Tibial artery (tissue), 4 donors: ENCODE measurements around the gene TMEM41A.
"Not testable (repeated sequence)": the region's sequence is repeated elsewhere in the genome, so short reads cannot be mapped to it uniquely, and the experiment has no call there.

ENCODE experiments used
- DNase-seq, 2 donors: peaks; one replicate each; pipeline ENCODE4 v3.0.0-alpha.2; 2019
- H3K27ac ChIP-seq, 2 donors: fragments of 200-600 bp; sonication (generic) in 1 of 2; 1 replicate in 1 of 2; 2 replicates in 1 of 2; pipeline ENCODE4 v1.5.1; 2018 to 2019; ENCODE audit warnings: mild to moderate bottlenecking in 1 of 2
- H3K27me3 ChIP-seq, 2 donors: fragments of 200-600 bp; sonication (generic) in 1 of 2; one replicate each; pipeline versions ENCODE4 v1.5.1 to v1.6.0; 2016 to 2019
- H3K36me3 ChIP-seq, 3 donors: fragments of 200-600 bp; sonication (generic) in 2 of 3; one replicate each; pipeline ENCODE4 v1.5.1; 2016 to 2019; ENCODE audit warnings: mild to moderate bottlenecking in 2 of 3
- H3K4me1 ChIP-seq, 4 donors: fragments of 200-600 bp; sonication (generic) in 2 of 4; 1 replicate in 3 of 4; 2 replicates in 1 of 4; pipeline ENCODE4 v1.5.1; 2016 to 2019
- H3K4me3 ChIP-seq, 2 donors: fragments of 200-600 bp; sonication (generic) in 1 of 2; 1 replicate in 1 of 2; 2 replicates in 1 of 2; pipeline ENCODE4 v1.5.1; 2018 to 2019; ENCODE audit warnings: mild to moderate bottlenecking in 2 of 2
- H3K9me3 ChIP-seq, 3 donors: fragments of 200-600 bp; sonication (generic) in 1 of 3; one replicate each; pipeline ENCODE4 v1.5.1; 2016 to 2019
- intact Hi-C: fragments of 100-400 bp; cut with DNase I; formaldehyde crosslinking; loops from one replicate; pipeline ENCODE4 v1.15.0; 2023; ENCODE audit warnings: low total_unique reads
- TF ChIP-seq, protein P1 (sequence below), 2 experiments: fragments of 200-600 bp in 1 of 2; fragments of 450-650 bp in 1 of 2; IDR thresholded peaks; one replicate each; pipeline ENCODE4 v1.5.1; 2017 to 2019; ENCODE audit warnings: antibody characterized with exemption in 2 of 2, mild to moderate bottlenecking in 1 of 2, moderate library complexity in 1 of 2

TMEM41A gene

DNA sequence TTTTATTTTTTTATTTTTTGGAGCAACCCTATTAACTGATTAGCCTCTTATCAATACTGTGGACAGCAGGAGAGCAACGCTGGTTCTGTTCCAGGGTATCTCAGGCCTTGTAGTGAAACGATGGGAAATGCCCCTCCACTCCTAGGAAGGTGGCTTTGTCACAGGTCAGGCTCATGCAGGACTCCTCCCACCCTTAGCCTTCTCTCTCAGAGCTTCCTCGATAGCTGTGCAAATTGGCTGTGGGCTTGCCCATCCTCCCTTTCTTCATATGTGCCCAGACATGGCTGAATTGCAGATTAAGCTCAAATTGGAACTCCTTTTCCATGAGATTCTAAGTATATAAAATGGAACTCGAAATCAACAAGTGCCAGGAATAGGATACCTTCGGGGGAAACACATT, 38.5 kb downstream of the TMEM41A start:
- DNase-seq = no peak
- Histone ChIP-seq H3K36me3 (peaks cover 4 to 27% (median 7%) of the 10 kb centered on the region in 3 donors), H3K9me3 (no peaks in the 10 kb centered on the region), H3K27ac (no peak overlapping the region), H3K4me3 (no peak overlapping the region), H3K4me1 (no peaks in the 10 kb centered on the region), H3K27me3 (no peaks in the 10 kb centered on the region)
- TF ChIP-seq, protein P1, sequence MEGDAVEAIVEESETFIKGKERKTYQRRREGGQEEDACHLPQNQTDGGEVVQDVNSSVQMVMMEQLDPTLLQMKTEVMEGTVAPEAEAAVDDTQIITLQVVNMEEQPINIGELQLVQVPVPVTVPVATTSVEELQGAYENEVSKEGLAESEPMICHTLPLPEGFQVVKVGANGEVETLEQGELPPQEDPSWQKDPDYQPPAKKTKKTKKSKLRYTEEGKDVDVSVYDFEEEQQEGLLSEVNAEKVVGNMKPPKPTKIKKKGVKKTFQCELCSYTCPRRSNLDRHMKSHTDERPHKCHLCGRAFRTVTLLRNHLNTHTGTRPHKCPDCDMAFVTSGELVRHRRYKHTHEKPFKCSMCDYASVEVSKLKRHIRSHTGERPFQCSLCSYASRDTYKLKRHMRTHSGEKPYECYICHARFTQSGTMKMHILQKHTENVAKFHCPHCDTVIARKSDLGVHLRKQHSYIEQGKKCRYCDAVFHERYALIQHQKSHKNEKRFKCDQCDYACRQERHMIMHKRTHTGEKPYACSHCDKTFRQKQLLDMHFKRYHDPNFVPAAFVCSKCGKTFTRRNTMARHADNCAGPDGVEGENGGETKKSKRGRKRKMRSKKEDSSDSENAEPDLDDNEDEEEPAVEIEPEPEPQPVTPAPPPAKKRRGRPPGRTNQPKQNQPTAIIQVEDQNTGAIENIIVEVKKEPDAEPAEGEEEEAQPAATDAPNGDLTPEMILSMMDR (IDR thresholded peaks at IDR 0.05) = no peak
- intact Hi-C loops = no loop called here

DNA sequence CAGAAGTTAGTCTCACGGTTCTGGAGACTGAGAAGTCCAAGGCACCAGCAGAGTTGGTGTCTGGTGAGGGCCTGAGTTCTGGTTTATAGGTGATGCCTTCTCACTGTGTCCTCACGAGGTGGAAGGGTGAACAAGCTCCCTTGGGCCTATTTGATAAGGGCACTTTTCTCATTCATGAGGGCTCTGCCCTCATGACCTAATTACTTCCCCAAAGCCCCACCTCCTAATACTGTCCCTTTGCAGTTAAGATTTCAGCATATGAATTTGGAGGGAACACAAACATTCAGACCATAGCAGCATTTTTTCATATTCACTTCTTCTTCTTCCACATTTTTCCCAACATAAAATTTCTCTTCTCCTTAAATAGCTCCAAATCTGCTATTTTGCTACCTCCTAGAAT, 41.5 kb downstream of the TMEM41A start:
- Histone ChIP-seq H3K4me1 (no peaks in the 10 kb centered on the region), H3K27me3 (no peaks in the 10 kb centered on the region), H3K4me3 (no peak overlapping the region), H3K9me3 (no peaks in the 10 kb centered on the region), H3K36me3 (peaks cover 3 to 8% (median 4%) of the 10 kb centered on the region in 3 donors), H3K27ac (no peak overlapping the region)
- TF ChIP-seq, protein P1 (IDR thresholded peaks at IDR 0.05) = no peak
- intact Hi-C loops = no loop called here
- DNase-seq = no peak

DNA sequence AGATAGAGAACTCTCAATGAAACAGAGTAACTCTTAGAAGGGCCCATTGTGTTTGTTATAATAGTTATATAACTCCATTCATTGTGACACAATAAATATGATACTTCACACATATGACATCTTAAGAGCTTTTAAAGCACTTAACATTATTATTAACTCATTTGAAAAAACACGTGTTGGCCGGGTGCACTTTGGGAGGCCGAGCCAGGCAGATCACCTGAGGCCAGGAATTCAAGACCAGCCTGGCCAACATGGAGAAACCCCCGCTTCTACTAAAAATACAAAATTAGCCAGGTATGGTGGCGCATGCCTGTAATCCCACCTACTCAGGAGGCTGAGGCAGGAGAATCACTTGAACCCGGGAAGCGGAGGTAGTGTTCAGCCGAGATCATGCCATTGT, 47.4 kb downstream of the TMEM41A start:
- peaks cover 8 to 22% (median 10%) of the 10 kb centered on the region in 3 donors for H3K36me3 ChIP-seq
- H3K4me1 ChIP-seq, H3K9me3 ChIP-seq, H3K27me3 ChIP-seq, DNase-seq, H3K27ac ChIP-seq, H3K4me3 ChIP-seq, intact Hi-C loops: not testable (repeated sequence)

DNA sequence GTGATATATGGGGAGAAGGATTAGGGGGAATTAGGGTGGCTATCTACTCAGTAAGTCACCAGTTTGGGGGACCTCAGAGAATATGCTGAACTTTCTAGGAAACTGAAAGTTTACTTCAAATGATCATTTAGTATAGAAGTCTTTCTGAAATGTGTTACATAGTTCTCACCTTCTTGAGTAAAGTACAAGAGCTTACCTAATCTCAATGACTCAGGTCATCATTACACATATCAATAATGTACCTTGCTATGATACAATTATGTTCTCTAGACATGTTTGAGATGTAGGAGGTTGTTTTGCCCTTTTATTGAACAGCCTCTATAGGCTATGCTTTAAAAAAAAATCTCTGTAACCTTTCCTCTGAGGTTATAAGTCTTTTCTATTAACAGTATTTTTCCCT, 50.7 kb downstream of the TMEM41A start:
- H3K9me3 ChIP-seq = no peaks in the 10 kb centered on the region
- intact Hi-C loops = no loop called here
- H3K4me3 ChIP-seq = no peak overlapping the region
- no peak overlapping the region for H3K27ac ChIP-seq
- H3K27me3 ChIP-seq = no peaks in the 10 kb centered on the region
- TF ChIP-seq, protein P1 (IDR thresholded peaks at IDR 0.05) = no peak
- peaks cover 8 to 22% (median 10%) of the 10 kb centered on the region in 3 donors for H3K36me3 ChIP-seq
- no peaks in the 10 kb centered on the region for H3K4me1 ChIP-seq
- no peak for DNase-seq

DNA sequence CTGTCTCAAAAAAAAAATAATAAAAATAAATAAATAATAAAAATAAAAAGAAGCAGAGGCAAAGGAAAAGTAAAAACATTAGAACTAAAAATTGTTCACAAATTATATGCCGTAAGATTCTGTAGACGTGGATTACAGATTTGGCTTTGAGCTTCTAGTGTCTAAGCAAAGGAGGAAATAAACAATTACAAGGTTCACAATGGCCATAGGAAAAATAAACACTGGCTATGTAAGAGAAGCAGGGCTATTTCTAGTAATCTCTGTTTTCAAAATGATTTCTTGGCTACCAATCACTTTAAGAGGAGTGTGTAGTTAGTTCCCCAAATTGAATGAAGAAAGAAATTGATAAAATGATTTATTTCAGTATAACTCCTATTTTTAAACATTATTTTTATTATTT, 54.5 kb downstream of the TMEM41A start:
- Histone ChIP-seq H3K4me1 (no peaks in the 10 kb centered on the region), H3K27me3 (no peaks in the 10 kb centered on the region), H3K27ac (no peak overlapping the region), H3K9me3 (no peaks in the 10 kb centered on the region), H3K36me3 (peaks cover 0 to 1% (median 0%) of the 10 kb centered on the region in 3 donors), H3K4me3 (no peak overlapping the region)
- DNase-seq = no peak
- TF ChIP-seq, protein P1 (IDR thresholded peaks at IDR 0.05) = no peak
- intact Hi-C loops = no loop called here

DNA sequence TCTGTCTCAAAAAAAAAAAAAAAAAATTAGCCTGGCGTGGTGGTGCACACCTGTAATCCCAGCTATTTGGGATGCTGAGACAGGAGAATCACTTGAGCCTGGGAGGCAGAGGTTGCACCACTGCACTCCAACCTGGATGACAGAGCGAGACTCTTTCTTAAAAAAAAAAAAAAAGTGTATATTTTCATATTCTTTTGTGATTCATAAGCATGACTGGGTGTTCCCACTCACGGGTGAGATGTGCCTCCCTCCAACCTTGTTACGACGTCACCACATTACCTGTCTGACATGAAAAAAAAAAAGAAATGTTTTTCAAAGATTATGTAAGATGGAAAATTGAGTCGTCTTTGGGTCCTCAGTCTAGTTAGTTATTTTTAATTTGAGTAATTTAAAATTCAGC, 56.8 kb downstream of the TMEM41A start:
- TF ChIP-seq, protein P1 (IDR thresholded peaks at IDR 0.05) = no peak
- H3K27ac ChIP-seq = no peak overlapping the region
- H3K4me3 ChIP-seq = no peak overlapping the region
- H3K27me3 ChIP-seq = no peaks in the 10 kb centered on the region
- DNase-seq = no peak
- H3K4me1 ChIP-seq = no peaks in the 10 kb centered on the region
- intact Hi-C loops = no loop called here
- H3K9me3 ChIP-seq = no peaks in the 10 kb centered on the region
- peaks cover 0 to 4% (median 0%) of the 10 kb centered on the region in 3 donors for H3K36me3 ChIP-seq
